ENCODE data around the gene CST8. TPM values are rescaled to one million over a fixed set of nuclear protein-coding genes. Genes with fewer than 3 reads are reported as not detected.

Gene CST8
- total RNA-seq, 1 experiment from 2014 or later = not detected

- TF ChIP-seq CTCF (conservative IDR thresholded peaks at IDR 0.05) = no peak
- peaks cover 8% of the 10 kb centered on the region for H3K27me3 Mint-ChIP-seq (ENCODE audit: low read depth)
- H2AFZ ChIP-seq (ENCODE audit: low read length) = no peak overlapping the region
- H3K56ac ChIP-seq (ENCODE audit: insufficient read length, low read depth, low read length) = no peak overlapping the region
- no peak overlapping the region for H3K4ac ChIP-seq (ENCODE audit: low read depth, low read length)
- no peak overlapping the region for H3K27ac ChIP-seq (ENCODE audit: insufficient read length, low read depth, low read length)
- peaks cover 6 to 9% of the 10 kb centered on the region in 2 experiments; a peak in 3 of 5 replicates for H3K9me3 Mint-ChIP-seq
- no peaks in the 10 kb centered on the region for H3K23me2 ChIP-seq (ENCODE audit: insufficient read length, low read depth, low read length, poor library complexity, severe bottlenecking)
- no peaks in the 10 kb centered on the region for H3K79me1 ChIP-seq (ENCODE audit: insufficient read depth, low read depth, low read length, poor library complexity, severe bottlenecking)
- no peak overlapping the region for H3K4me3 Mint-ChIP-seq
- H3K23ac ChIP-seq (ENCODE audit: insufficient read length, low read depth, low read length) = no peak overlapping the region
- H4K8ac ChIP-seq (replicated peaks; ENCODE audit: insufficient read length, low read depth, low read length) = no peak overlapping the region
- H3K79me2 ChIP-seq (ENCODE audit: insufficient read depth, low read length) = no peaks in the 10 kb centered on the region
- H2BK20ac ChIP-seq (ENCODE audit: low read depth, low read length, poor library complexity, severe bottlenecking) = no peak overlapping the region
- H2AK5ac ChIP-seq (ENCODE audit: insufficient read length, low read length) = no peak overlapping the region
- WGBS (ENCODE audit: extremely low coverage, insufficient read length, low lambda C conversion rate) = no CpG with 5 or more reads among the region's 5 CpGs
- no peak for DNase-seq
- no peak overlapping the region for H2BK15ac ChIP-seq (ENCODE audit: low read depth, low read length)
- no peak overlapping the region for H3K4me2 ChIP-seq (ENCODE audit: insufficient read depth, insufficient read length, low read length)
- no peak overlapping the region for H4K91ac ChIP-seq (ENCODE audit: insufficient read length, low read depth, low read length)
- H3K14ac ChIP-seq (ENCODE audit: insufficient read depth, low read length) = no peak overlapping the region; the same call in 1 of the 2 replicates
- H4K20me1 ChIP-seq (ENCODE audit: control insufficient read depth, insufficient read depth, insufficient read length) = no peaks in the 10 kb centered on the region
- peaks cover 4% of the 10 kb centered on the region; the same call in 1 of the 2 replicates for H3K4me1 ChIP-seq (ENCODE audit: insufficient read depth, low read length)
- no peak overlapping the region for H3K9ac ChIP-seq (ENCODE audit: extremely low read depth, insufficient read length, low read length)
- no peak overlapping the region for H3K27ac Mint-ChIP-seq
- H4K5ac ChIP-seq (ENCODE audit: insufficient read length, low read depth, low read length) = no peak overlapping the region
- H2BK5ac ChIP-seq (ENCODE audit: insufficient read length, low read length) = no peak overlapping the region
- no peaks in the 10 kb centered on the region for H3K9me3 ChIP-seq (ENCODE audit: control insufficient read depth, low read depth, low read length)
- H3K18ac ChIP-seq (ENCODE audit: insufficient read length, low read depth, low read length) = no peak overlapping the region
- no peak overlapping the region for H3T11ph ChIP-seq (ENCODE audit: low read length)
- H3K4me1 Mint-ChIP-seq = peaks cover 34 to 41% of the 10 kb centered on the region in 2 experiments
- H2BK120ac ChIP-seq (ENCODE audit: low read depth, low read length, poor library complexity, severe bottlenecking) = no peak overlapping the region
- H3K36me3 Mint-ChIP-seq (ENCODE audit: insufficient read depth in 1 of 3, low read depth in 3 of 3) = 0 out of 7 replicates have a peak, but pooled peaks cover 0 to 3% (median 0%) of the 10 kb centered on the region in 3 experiments
- no peak overlapping the region for H2BK12ac ChIP-seq (ENCODE audit: insufficient read length, low read depth, low read length)
- H3K27me3 ChIP-seq (ENCODE audit: insufficient read depth, low read length) = no peaks in the 10 kb centered on the region
These were observed 15.5 kb upstream of the CST8 start for GRCh38 chr20:23475395-23475794.
